KOPT-K1 (cell line): Measurements from ENCODE around the gene RDH16.

ENCODE experiments used
- H3K27ac ChIP-seq: fragments of 200-600 bp; sonication (generic); 2 replicates; pipeline ENCODE4 v1.5.1; 2016; ENCODE audit warnings: antibody characterized with exemption, mild to moderate bottlenecking, low read depth, low read length; ENCODE audit not compliant: poor library complexity, severe bottlenecking
- H3K36me3 ChIP-seq: fragments of 200-600 bp; sonication (generic); 2 replicates; pipeline ENCODE4 v1.5.1; 2017; ENCODE audit warnings: antibody characterized with exemption, mild to moderate bottlenecking, low read length, moderate library complexity; ENCODE audit not compliant: insufficient read depth
- H3K9me3 ChIP-seq: fragments of 200-600 bp; sonication (generic); 2 replicates; pipeline ENCODE4 v1.5.1; 2017; ENCODE audit warnings: antibody characterized with exemption, low read length, mild to moderate bottlenecking; ENCODE audit not compliant: insufficient read depth, poor library complexity, severe bottlenecking

Gene RDH16

DNA sequence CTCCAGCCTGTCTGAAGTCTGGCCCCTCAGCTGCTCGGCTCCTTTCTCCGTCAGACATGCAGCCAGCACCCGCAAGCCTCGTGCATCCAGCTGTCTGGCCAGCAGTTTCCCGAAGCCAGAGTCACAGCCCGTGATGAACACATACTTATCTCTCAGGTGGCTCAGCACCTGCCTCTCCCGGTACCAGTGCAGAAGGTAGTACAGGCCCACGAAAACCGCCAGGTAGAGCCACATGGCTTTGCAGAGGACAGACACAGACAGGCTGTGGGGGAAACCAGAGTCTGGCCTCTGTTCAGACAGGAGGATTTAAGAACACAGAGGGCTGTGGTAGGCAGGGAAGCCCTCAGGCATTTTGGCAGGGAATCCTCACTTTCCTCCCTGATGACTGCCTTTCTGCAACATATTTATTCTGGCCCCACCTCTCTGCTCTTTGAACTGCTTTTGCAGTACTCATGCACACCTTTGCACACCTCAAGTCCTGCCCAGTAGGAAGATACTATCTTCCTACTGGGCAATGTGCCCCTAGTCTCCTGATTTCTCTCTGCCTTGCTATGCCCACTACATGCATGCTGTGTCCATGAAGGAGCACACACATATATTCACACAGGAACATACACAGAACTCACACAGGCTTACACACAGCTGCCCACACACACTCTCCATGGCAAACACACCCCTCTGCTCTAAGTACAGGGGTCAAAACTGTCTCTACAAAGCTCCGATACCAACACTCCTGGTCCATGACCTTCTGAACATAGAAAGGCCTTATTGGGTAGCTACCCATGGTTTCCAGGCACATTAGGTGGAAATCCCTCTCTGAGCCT, at the start of gene RDH16:
TSS of gene RDH16 (minus strand) at position 380 of the 824 bp plus-strand sequence. CDS start at position 234, 146 bp downstream.
- H3K9me3 ChIP-seq = no peaks in the 10 kb centered on the region
- no peak within 1 kb of the TSS for H3K27ac ChIP-seq
- H3K36me3 ChIP-seq = no peaks in the 10 kb centered on the region

DNA sequence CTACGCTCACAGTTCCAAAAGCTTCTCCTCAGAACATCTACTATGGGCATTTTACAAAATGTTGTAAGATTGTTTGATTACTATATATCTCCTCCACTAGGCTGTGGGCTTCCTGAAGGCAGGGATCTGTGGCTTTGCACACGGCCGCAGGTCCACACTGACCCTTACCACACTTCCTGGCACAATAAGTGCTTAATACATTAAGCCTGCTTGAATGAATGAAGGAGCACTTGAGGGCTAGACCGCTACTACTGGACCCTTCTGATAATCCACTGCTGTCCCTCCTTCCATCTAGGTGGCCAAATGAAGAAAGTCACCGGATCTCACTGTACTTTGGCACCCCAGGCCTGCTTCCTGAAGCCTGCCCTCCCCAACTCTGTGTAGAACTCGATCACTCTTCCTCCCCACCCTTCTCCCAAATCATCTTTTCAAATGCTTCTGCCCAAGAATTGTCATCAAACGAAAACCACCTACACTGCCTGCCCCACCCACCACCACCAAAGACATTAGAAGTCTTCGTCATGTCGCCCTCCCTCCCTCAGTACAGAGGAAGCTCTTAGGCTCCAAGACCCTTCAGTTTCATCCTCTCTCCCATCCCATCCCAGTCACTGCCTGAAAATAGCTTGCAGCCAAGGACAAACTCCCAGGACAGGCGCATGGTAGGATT, 49.5 kb upstream of the RDH16 start:
- peak overlapping the region; percentile 20 for H3K27ac ChIP-seq
- H3K36me3 ChIP-seq = peaks cover 29% of the 10 kb centered on the region
- H3K9me3 ChIP-seq = no peaks in the 10 kb centered on the region

DNA sequence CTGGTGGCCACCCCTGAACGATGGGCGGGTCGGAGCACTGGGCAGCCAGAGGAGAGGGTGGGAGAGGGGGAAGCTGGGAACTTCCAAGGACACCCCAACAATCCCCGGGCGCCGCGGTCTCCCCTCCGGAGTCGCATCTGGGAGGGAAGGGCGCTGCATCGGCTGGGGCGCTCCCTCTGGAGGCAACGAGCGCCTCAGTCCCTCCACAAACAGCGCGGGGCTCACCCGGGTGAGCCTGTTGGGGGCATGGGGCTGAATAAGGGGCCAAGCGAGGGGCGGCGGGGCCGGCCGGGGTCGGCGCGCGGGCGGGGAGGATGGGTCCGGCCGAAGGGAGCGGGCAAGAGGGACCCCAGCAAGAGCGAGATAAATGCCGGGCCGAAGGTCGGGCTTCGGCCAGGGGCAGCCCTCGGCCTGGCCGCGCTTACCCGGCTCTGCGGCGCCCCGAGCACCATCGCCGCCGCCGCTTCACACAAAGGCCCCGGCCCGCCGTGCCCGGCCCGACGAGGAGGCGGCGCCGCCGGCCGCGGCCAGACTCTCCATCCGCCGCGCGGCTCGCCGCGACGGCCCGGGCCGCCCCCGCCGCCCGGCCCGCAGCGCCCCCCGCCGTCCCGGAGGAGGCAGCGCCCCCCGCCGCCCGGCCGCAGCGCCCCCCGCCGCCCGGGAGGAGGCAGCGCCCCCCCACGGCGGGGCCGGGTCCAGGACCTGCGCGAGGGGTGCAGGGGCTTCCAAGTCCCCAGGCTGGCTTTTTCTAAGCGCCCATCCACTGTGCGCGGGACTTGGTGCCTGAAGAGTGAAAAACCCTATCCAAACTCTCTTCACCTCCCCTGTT, 48.8 kb upstream of the RDH16 start, which contains the start of gene ZBTB39:
TSS of gene ZBTB39 (minus strand) at position 567 of the 829 bp plus-strand sequence. CDS start 1,629 bp downstream, outside the sequence.
- Histone ChIP-seq H3K36me3 (peaks cover 37% of the 10 kb centered on the region), H3K27ac (peak within 1 kb of the TSS; percentile 63), H3K9me3 (no peaks in the 10 kb centered on the region)

DNA sequence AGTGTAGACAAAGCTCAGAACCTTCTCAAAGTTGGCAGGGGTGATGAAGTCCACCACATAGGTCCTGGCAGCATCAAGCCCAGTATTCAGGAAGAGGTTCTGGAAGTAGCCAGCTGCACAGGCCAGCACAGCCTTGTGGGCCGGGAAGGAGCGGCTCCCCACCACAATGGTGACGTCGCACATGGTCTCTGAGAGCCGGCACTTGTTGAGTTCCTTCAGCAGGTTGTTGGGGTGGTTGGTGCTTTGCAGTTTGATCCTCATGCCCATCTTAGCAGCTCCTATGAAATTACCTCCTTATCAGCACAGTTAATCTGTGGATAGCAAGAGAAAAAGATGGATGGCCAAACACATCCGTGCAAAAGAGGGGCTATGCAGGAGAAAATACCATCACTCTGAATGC, 47.2 kb upstream of the RDH16 start:
- no peaks in the 10 kb centered on the region for H3K9me3 ChIP-seq
- no peak overlapping the region for H3K27ac ChIP-seq
- H3K36me3 ChIP-seq = peaks cover 52% of the 10 kb centered on the region

GRCh38 chr12:57003395-57003794, 46.0 kb upstream of the RDH16 start:
- H3K36me3 ChIP-seq = peaks cover 63% of the 10 kb centered on the region
- H3K27ac ChIP-seq = no peak overlapping the region
- no peaks in the 10 kb centered on the region for H3K9me3 ChIP-seq

DNA sequence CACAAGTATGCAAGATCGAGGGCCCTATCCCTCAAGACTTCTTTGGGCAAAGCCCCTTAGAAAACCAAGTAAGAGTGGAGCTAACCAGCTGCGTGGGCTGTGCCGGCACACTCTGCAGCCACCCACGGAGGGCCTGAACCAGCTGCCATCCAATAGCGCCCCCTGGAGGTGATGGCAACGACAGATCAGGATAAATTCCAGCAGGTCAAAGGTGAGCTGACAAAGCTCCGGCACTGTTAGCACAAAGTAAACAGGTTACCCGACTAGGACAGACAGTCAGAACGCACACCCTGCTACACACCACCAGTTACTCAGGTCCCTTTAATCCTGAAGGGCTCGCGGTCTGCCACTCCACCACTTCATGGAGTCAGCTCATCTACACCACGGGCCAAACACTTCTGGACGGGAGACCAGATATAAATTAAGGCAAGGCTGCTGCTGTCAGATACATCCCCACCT, 44.1 kb upstream of the RDH16 start:
- Histone ChIP-seq H3K9me3 (no peaks in the 10 kb centered on the region), H3K36me3 (peaks cover 75% of the 10 kb centered on the region), H3K27ac (no peak overlapping the region)

- H3K27ac ChIP-seq = no peak overlapping the region
- peaks cover 82% of the 10 kb centered on the region for H3K36me3 ChIP-seq
- H3K9me3 ChIP-seq = no peaks in the 10 kb centered on the region
These were observed 43.0 kb upstream of the RDH16 start for GRCh38 chr12:57000393-57000792.

DNA sequence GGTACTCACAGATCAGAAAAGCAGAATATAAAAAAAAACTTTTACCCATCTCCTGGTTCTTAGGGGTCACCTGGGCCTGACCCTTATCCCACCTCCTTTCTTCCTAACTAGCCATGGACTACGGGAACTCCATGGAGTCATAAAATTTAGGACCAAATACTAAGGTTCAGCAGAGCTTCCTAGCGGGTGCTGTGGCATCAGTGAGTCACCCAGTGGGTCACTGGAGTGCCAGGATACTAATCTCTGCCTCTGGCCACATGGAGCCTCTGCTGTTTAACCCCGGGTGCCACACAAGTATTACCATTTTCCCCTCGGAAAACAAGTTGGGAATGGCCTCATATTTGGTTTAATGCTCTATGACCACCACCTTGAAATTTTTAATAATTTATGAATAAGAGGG, 42.0 kb upstream of the RDH16 start:
- Histone ChIP-seq H3K36me3 (peaks cover 78% of the 10 kb centered on the region), H3K27ac (no peak overlapping the region), H3K9me3 (no peaks in the 10 kb centered on the region)

DNA sequence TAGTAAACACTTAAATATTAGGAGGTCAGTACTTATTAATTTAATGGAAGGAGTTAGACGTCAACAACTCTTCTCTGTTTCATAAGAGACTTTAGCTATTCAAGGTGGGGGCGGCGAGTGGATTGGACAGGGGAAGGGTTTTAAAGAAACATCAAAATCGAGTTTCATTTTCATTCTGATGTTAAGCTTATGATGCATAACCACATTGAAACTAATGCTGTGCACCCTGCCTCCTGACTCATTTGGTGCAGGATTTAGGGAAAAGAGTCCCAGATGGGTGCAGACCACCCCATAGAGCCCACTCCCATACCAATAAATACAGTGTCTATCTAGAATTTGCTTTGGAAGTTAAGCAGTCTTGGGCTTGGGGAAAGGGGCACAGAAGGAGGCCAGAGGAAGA, 41.6 kb upstream of the RDH16 start:
- H3K9me3 ChIP-seq = no peaks in the 10 kb centered on the region
- no peak overlapping the region for H3K27ac ChIP-seq
- peaks cover 73% of the 10 kb centered on the region for H3K36me3 ChIP-seq

GRCh38 chr12:56998316-56998715, 40.9 kb upstream of the RDH16 start:
- Histone ChIP-seq H3K36me3 (peaks cover 66% of the 10 kb centered on the region), H3K27ac (no peak overlapping the region), H3K9me3 (no peaks in the 10 kb centered on the region)

GRCh38 chr12:56996793-56997545, 39.6 kb upstream of the RDH16 start:
- Histone ChIP-seq H3K27ac (no peak overlapping the region), H3K36me3 (peaks cover 53% of the 10 kb centered on the region), H3K9me3 (no peaks in the 10 kb centered on the region)

DNA sequence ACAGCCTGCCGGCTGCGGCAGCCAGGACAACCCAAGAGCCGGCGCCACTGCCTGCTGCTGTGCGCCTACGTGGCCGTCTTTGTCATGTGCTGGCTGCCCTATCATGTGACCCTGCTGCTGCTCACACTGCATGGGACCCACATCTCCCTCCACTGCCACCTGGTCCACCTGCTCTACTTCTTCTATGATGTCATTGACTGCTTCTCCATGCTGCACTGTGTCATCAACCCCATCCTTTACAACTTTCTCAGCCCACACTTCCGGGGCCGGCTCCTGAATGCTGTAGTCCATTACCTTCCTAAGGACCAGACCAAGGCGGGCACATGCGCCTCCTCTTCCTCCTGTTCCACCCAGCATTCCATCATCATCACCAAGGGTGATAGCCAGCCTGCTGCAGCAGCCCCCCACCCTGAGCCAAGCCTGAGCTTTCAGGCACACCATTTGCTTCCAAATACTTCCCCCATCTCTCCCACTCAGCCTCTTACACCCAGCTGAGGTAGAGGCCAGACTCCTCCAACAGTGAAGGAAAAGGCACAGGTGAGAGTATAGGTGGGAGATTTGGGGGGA, 38.6 kb upstream of the RDH16 start:
- H3K9me3 ChIP-seq = no peaks in the 10 kb centered on the region
- no peak overlapping the region for H3K27ac ChIP-seq
- H3K36me3 ChIP-seq = peaks cover 43% of the 10 kb centered on the region

DNA sequence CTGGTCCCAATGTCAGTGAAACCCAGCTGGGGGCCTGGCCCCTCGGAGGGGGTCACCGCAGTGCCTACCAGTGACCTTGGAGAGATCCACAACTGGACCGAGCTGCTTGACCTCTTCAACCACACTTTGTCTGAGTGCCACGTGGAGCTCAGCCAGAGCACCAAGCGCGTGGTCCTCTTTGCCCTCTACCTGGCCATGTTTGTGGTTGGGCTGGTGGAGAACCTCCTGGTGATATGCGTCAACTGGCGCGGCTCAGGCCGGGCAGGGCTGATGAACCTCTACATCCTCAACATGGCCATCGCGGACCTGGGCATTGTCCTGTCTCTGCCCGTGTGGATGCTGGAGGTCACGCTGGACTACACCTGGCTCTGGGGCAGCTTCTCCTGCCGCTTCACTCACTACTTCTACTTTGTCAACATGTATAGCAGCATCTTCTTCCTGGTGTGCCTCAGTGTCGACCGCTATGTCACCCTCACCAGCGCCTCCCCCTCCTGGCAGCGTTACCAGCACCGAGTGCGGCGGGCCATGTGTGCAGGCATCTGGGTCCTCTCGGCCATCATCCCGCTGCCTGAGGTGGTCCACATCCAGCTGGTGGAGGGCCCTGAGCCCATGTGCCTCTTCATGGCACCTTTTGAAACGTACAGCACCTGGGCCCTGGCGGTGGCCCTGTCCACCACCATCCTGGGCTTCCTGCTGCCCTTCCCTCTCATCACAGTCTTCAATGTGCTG, 38.0 kb upstream of the RDH16 start:
- peaks cover 37% of the 10 kb centered on the region for H3K36me3 ChIP-seq
- H3K9me3 ChIP-seq = no peaks in the 10 kb centered on the region
- no peak overlapping the region for H3K27ac ChIP-seq
